Liver (tissue), 9 donors: ENCODE results near the gene CAST. TPM values are rescaled to one million over a fixed set of nuclear protein-coding genes. Genes with fewer than 3 reads are reported as not detected.

ENCODE experiments used
- DNase-seq: peaks from one replicate; pipeline ENCODE4 v3.0.0-alpha.2; 2017; ENCODE audit warnings: low spot score
- H3K27ac ChIP-seq, 2 donors: one replicate each; pipeline ENCODE4 v1.7.0; 2013; ENCODE audit warnings: inconsistent platforms in 2 of 2, low read length in 2 of 2, control low read depth in 1 of 2, low read depth in 1 of 2, mild to moderate bottlenecking in 1 of 2
- H3K27me3 ChIP-seq, 4 donors: one replicate each; pipeline versions ENCODE4 v1.6.1 to v1.7.0; 2013; ENCODE audit warnings: low read length in 3 of 4, inconsistent platforms in 1 of 4, mild to moderate bottlenecking in 1 of 4, moderate library complexity in 1 of 4; ENCODE audit not compliant: control insufficient read depth in 4 of 4, insufficient read depth in 4 of 4
- H3K36me3 ChIP-seq, 4 donors: one replicate each; pipeline versions ENCODE4 v1.6.1 to v1.7.0; 2013; ENCODE audit warnings: low read length in 3 of 4, mild to moderate bottlenecking in 3 of 4, low read depth in 1 of 4, moderate library complexity in 1 of 4; ENCODE audit not compliant: control insufficient read depth in 4 of 4, insufficient read depth in 3 of 4
- H3K4me1 ChIP-seq, 4 donors: one replicate each; pipeline versions ENCODE4 v1.6.1 to v1.7.0; 2013; ENCODE audit warnings: low read length in 3 of 4, mild to moderate bottlenecking in 3 of 4, moderate library complexity in 1 of 4; ENCODE audit not compliant: control insufficient read depth in 4 of 4, insufficient read depth in 4 of 4
- H3K4me3 ChIP-seq, 3 donors: one replicate each; pipeline versions ENCODE4 v1.6.1 to v1.7.0; 2013; ENCODE audit warnings: low read length in 3 of 3, control low read depth in 1 of 3, low read depth in 1 of 3, mild to moderate bottlenecking in 1 of 3
- H3K9ac ChIP-seq, 2 donors: one replicate each; pipeline ENCODE4 v1.7.0; 2013; ENCODE audit warnings: low read length in 2 of 2, mild to moderate bottlenecking in 2 of 2, moderate library complexity in 2 of 2, control low read depth in 1 of 2, low read depth in 1 of 2
- H3K9me3 ChIP-seq, 4 donors: one replicate each; pipeline versions ENCODE4 v1.6.1 to v1.7.0; 2013; ENCODE audit warnings: low read length in 3 of 4; ENCODE audit not compliant: control insufficient read depth in 4 of 4
- ATF3 ChIP-seq: IDR thresholded peaks from 2 replicates; pipeline ENCODE4 v1.6.1; 2016; ENCODE audit warnings: antibody characterized with exemption
- CTCF ChIP-seq: fragments of 150-350 bp; IDR thresholded peaks from 2 replicates; pipeline ENCODE4 v1.5.1; 2017; ENCODE audit warnings: improper control_type of control experiment, low read depth, low read length; ENCODE audit not compliant: missing input control
- FOXA1 ChIP-seq: IDR thresholded peaks from 2 replicates; pipeline ENCODE4 v1.6.1; 2016; ENCODE audit warnings: antibody characterized with exemption
- FOXA2 ChIP-seq: IDR thresholded peaks from 2 replicates; pipeline ENCODE4 v1.6.1; 2016; ENCODE audit warnings: antibody characterized with exemption
- GABPA ChIP-seq, 2 donors: IDR thresholded peaks in 1 of 2; conservative IDR thresholded peaks in 1 of 2; 2 replicates each; pipeline ENCODE4 v1.6.1; 2016; ENCODE audit warnings: antibody characterized with exemption in 2 of 2, mild to moderate bottlenecking in 1 of 2, moderate library complexity in 1 of 2
- HNF4A ChIP-seq, 2 donors: conservative IDR thresholded peaks; 2 replicates each; pipeline ENCODE4 v1.6.1; 2016; ENCODE audit warnings: antibody characterized with exemption in 2 of 2, mild to moderate bottlenecking in 2 of 2
- HNF4G ChIP-seq: IDR thresholded peaks from 2 replicates; pipeline ENCODE4 v1.6.1; 2016; ENCODE audit warnings: antibody characterized with exemption
- JUND ChIP-seq, 2 donors: IDR thresholded peaks; 2 replicates each; pipeline ENCODE4 v1.6.1; 2016; ENCODE audit warnings: antibody characterized with exemption in 2 of 2
- MAX ChIP-seq: IDR thresholded peaks from 2 replicates; pipeline ENCODE4 v1.6.1; 2016; ENCODE audit warnings: antibody characterized with exemption
- NR2F2 ChIP-seq: IDR thresholded peaks from 2 replicates; pipeline ENCODE4 v1.6.1; 2016; ENCODE audit warnings: antibody characterized with exemption
- RAD21 ChIP-seq, 2 donors: IDR thresholded peaks; 2 replicates each; pipeline ENCODE4 v1.6.1; 2016; ENCODE audit warnings: antibody characterized with exemption in 2 of 2, mild to moderate bottlenecking in 2 of 2
- REST ChIP-seq: IDR thresholded peaks from 2 replicates; pipeline ENCODE4 v1.6.1; 2016; ENCODE audit warnings: antibody characterized with exemption, mild to moderate bottlenecking
- RXRA ChIP-seq, 2 donors: IDR thresholded peaks; 2 replicates each; pipeline ENCODE4 v1.6.1; 2017 to 2018; ENCODE audit warnings: antibody characterized with exemption in 2 of 2, mild to moderate bottlenecking in 1 of 2
- SP1 ChIP-seq: IDR thresholded peaks from 2 replicates; pipeline ENCODE4 v1.6.1; 2018; ENCODE audit warnings: antibody characterized with exemption, mild to moderate bottlenecking
- TAF1 ChIP-seq: conservative IDR thresholded peaks from 2 replicates; pipeline ENCODE4 v1.6.1; 2016; ENCODE audit warnings: antibody characterized with exemption, mild to moderate bottlenecking
- YY1 ChIP-seq: IDR thresholded peaks from 2 replicates; pipeline ENCODE4 v1.6.1; 2016; ENCODE audit warnings: antibody characterized with exemption, mild to moderate bottlenecking
- ZBTB33 ChIP-seq: IDR thresholded peaks from 2 replicates; pipeline ENCODE4 v1.6.1; 2016; ENCODE audit warnings: antibody characterized with exemption
- WGBS: extraction: QIAGEN DNeasy Blood & Tissue Kit; methylation state at CpG from one replicate; pipeline ENCODE4 v1.1.7; 2013; 5-methylcytosine and 5-hydroxymethylcytosine counted together
- polyA plus RNA-seq, 2 donors: library from polyadenylated mRNA; stranded (reverse) in 1 of 2; unstranded in 1 of 2; fragments of 200-250 nt in 1 of 2; fragments of >200 nt in 1 of 2; fragmentation: Nextera tagmentation in 1 of 2; extraction: Ambion mirVana in 1 of 2; gene quantifications; one replicate each; pipeline versions ENCODE4 v1.2.1 to v1.2.3, GENCODE V29; 2013 to 2015
- total RNA-seq, 2 donors: library from RNA; depleted of rRNA; stranded (reverse); fragments of >200 nt; gene quantifications; one replicate each; pipeline ENCODE4 v1.2.3, GENCODE V29; 2014
- donor health status: healthy.
- donor health status: healthy.
- donor health status: healthy.
- donor health status: healthy.
- donor health status: healthy.

CAST gene
- total and polyA plus RNA-seq, 4 donors = 43.3 to 126 (median 81.0) TPM

GRCh38 chr5:96640696-96641095 is 21.5 kb upstream of the CAST start:
- no peaks in the 10 kb centered on the region for H3K36me3 ChIP-seq
- TF ChIP-seq YY1 = no peak
- no peak for TF ChIP-seq REST
- no peak for TF ChIP-seq RXRA (IDR thresholded peaks at IDR 0.05)
- TF ChIP-seq JUND (IDR thresholded peaks at IDR 0.05) = no peak
- no peak for TF ChIP-seq GABPA (IDR thresholded peaks at IDR 0.05 in 1 of 2, conservative IDR thresholded peaks at IDR 0.05 in 1 of 2)
- TF ChIP-seq CTCF = no peak
- TF ChIP-seq ATF3 = no peak
- no peak for TF ChIP-seq FOXA2
- TF ChIP-seq HNF4G = no peak
- TF ChIP-seq MAX = no peak
- no peak for TF ChIP-seq NR2F2
- TF ChIP-seq RAD21 (IDR thresholded peaks at IDR 0.05) = no peak
- TF ChIP-seq HNF4A (conservative IDR thresholded peaks at IDR 0.05) = no peak
- H3K4me1 ChIP-seq = no peaks in the 10 kb centered on the region
- H3K27ac ChIP-seq = no peak overlapping the region
- 72% methylated on average over 3 of the region's 3 CpGs for WGBS
- H3K4me3 ChIP-seq = no peak overlapping the region
- no peak for DNase-seq
- H3K9me3 ChIP-seq = no peaks in the 10 kb centered on the region
- no peaks in the 10 kb centered on the region for H3K27me3 ChIP-seq
- no peak overlapping the region for H3K9ac ChIP-seq

DNA sequence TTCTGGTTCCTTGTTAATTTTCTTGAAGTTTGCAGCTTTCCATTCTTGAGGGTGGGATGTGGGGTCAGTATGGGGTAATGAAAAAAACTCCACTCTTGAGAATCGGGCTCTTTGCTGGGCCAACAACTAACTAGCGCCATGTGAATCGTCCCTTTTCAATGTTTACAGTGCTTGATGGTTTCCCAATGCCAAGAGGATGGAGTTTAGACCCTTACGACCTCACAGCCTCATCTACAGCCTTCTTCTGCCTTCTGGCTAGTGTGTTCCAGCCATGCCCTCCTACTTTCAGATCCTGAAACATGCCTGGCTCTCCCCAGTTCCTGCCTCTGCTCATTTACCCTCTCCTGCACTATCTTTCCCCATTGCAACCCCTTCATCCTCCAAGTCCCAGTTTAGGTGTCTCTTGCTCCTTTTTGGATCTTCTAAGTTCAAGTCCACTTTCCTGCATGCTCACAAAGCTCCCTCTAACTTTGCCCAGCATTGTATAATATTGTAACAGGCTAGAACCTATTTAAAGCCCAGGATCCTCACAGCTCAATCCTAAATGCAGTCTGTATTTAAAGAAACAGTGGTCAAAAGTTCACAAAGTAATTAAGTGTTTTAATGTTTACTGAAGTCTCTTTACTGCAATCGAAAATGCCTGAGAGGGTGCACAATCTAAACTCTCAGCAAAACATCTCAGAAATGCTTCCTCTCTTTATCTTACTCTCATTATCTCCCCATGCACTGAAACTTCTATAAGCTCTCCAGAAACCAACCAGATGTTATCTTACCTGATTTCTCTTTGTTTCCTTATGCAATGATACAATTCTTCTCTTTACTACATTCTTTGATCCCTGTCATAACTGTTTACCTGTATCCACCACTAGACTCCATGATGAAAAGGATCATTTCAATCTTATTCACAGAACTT is 20.6 kb upstream of the CAST start:
- TF ChIP-seq FOXA1 = no peak
- TF ChIP-seq SP1 = no peak
- no peak for TF ChIP-seq HNF4G
- no peak for TF ChIP-seq ATF3
- no peak for TF ChIP-seq TAF1
- TF ChIP-seq NR2F2 = no peak
- TF ChIP-seq MAX = no peak
- no peak for TF ChIP-seq RAD21 (IDR thresholded peaks at IDR 0.05)
- TF ChIP-seq YY1 = no peak
- TF ChIP-seq ZBTB33 = no peak
- TF ChIP-seq HNF4A (conservative IDR thresholded peaks at IDR 0.05) = no peak
- TF ChIP-seq GABPA (IDR thresholded peaks at IDR 0.05 in 1 of 2, conservative IDR thresholded peaks at IDR 0.05 in 1 of 2) = no peak
- TF ChIP-seq REST = no peak
- TF ChIP-seq FOXA2 = no peak
- DNase-seq = no peak
- 38% methylated on average over 5 of the region's 5 CpGs for WGBS
- H3K36me3 ChIP-seq = no peaks in the 10 kb centered on the region
- H3K4me1 ChIP-seq = no peaks in the 10 kb centered on the region
- H3K27me3 ChIP-seq = no peaks in the 10 kb centered on the region
- no peak overlapping the region for H3K27ac ChIP-seq
- H3K4me3 ChIP-seq = no peak overlapping the region
- no peaks in the 10 kb centered on the region for H3K9me3 ChIP-seq
- no peak overlapping the region for H3K9ac ChIP-seq
